CD14-positive monocyte (primary cell): ENCODE results near the gene TENT5C. TPM values are rescaled to one million over a fixed set of nuclear protein-coding genes. Genes with fewer than 3 reads are reported as not detected.

Source experiments
- DNase-seq, 3 donors: peaks; one replicate each; pipeline ENCODE4 v3.0.0-alpha.2; 2011 to 2022
- H2AFZ ChIP-seq: 2 replicates; pipeline ENCODE4 v1.6.0; 2012; ENCODE audit warnings: mild to moderate bottlenecking, low read depth, low read length, inconsistent platforms; ENCODE audit not compliant: insufficient read depth, poor library complexity, severe bottlenecking
- H3K27ac ChIP-seq, 2 donors: 1 replicate in 1 of 2; 2 replicates in 1 of 2; pipeline ENCODE4 v1.5.1; 2012 to 2013; ENCODE audit warnings: low read length in 2 of 2, control low read depth in 1 of 2, inconsistent platforms in 1 of 2, low read depth in 1 of 2, mild to moderate bottlenecking in 1 of 2
- H3K27me3 ChIP-seq, 2 donors: one replicate each; pipeline versions ENCODE4 v1.6.0 to v1.6.1; 2011 to 2013; ENCODE audit warnings: low read length in 2 of 2; ENCODE audit not compliant: control insufficient read depth in 2 of 2, insufficient read depth in 2 of 2
- H3K36me3 ChIP-seq, 2 donors: replicated peaks in 1 of 2; 1 replicate in 1 of 2; 2 replicates in 1 of 2; pipeline versions ENCODE4 v1.5.1 to v1.6.1; 2012 to 2013; ENCODE audit warnings: low read length in 2 of 2, control low read depth in 1 of 2, inconsistent platforms in 1 of 2, mild to moderate bottlenecking in 1 of 2; ENCODE audit not compliant: insufficient read depth in 2 of 2, control insufficient read depth in 1 of 2
- H3K4me1 ChIP-seq, 2 donors: 1 replicate in 1 of 2; 2 replicates in 1 of 2; pipeline versions ENCODE4 v1.5.1 to v1.6.1; 2012 to 2013; ENCODE audit warnings: low read length in 2 of 2, control low read depth in 1 of 2, inconsistent platforms in 1 of 2, mild to moderate bottlenecking in 1 of 2, moderate library complexity in 1 of 2; ENCODE audit not compliant: insufficient read depth in 2 of 2, control insufficient read depth in 1 of 2
- H3K4me2 ChIP-seq: replicated peaks from 2 replicates; pipeline ENCODE3; 2012; ENCODE audit warnings: low read length, moderate library complexity, mild to moderate bottlenecking; ENCODE audit not compliant: poor library complexity, severe bottlenecking; ENCODE audit errors: extremely low read depth
- H3K4me3 ChIP-seq, 3 experiments: fragments of 200-600 bp in 1 of 3; sonication (generic) in 1 of 3; replicated peaks in 1 of 3; 1 replicate in 2 of 3; 2 replicates in 1 of 3; pipeline ENCODE4 v1.5.1; 2011 to 2013; ENCODE audit warnings: low read length in 3 of 3, mild to moderate bottlenecking in 3 of 3, control low read depth in 2 of 3, low read depth in 2 of 3, inconsistent platforms in 1 of 3, moderate library complexity in 1 of 3
- H3K79me2 ChIP-seq: 2 replicates; pipeline ENCODE4 v1.6.0; 2012; ENCODE audit warnings: mild to moderate bottlenecking, control low read depth, inconsistent platforms, low read length, moderate library complexity; ENCODE audit not compliant: insufficient read depth
- H3K9ac ChIP-seq: 2 replicates; pipeline ENCODE4 v1.6.0; 2017; ENCODE audit warnings: low read length, mild to moderate bottlenecking; ENCODE audit not compliant: insufficient read depth, poor library complexity, severe bottlenecking
- H3K9me3 ChIP-seq, 2 donors: replicated peaks in 1 of 2; 1 replicate in 1 of 2; 2 replicates in 1 of 2; pipeline versions ENCODE4 v1.5.1 to v1.6.1; 2012 to 2013; ENCODE audit warnings: low read length in 2 of 2, control low read depth in 1 of 2; ENCODE audit not compliant: control insufficient read depth in 1 of 2, insufficient read depth in 1 of 2
- H4K20me1 ChIP-seq: 2 replicates; pipeline ENCODE4 v1.6.0; 2012; ENCODE audit warnings: mild to moderate bottlenecking, low read length, control low read depth, moderate library complexity; ENCODE audit not compliant: insufficient read depth
- H3K27ac Mint-ChIP-seq, 7 donors: one replicate each; pipeline ENCODE4 v1.8.0; 2020; ENCODE audit warnings: mild to moderate bottlenecking in 7 of 7, mixed read lengths in 7 of 7, moderate library complexity in 6 of 7, inconsistent platforms in 2 of 7
- H3K27me3 Mint-ChIP-seq, 3 donors: one replicate each; pipeline ENCODE4 v1.8.0; 2021 to 2022; ENCODE audit warnings: low read depth in 3 of 3, mild to moderate bottlenecking in 3 of 3, mixed read lengths in 3 of 3, moderate library complexity in 3 of 3, inconsistent platforms in 1 of 3
- H3K36me3 Mint-ChIP-seq, 2 donors: one replicate each; pipeline ENCODE4 v1.8.0; 2020; ENCODE audit warnings: mixed read lengths in 2 of 2, inconsistent platforms in 1 of 2, mild to moderate bottlenecking in 1 of 2
- H3K4me1 Mint-ChIP-seq: one replicate; pipeline ENCODE4 v1.8.0; 2020; ENCODE audit warnings: mild to moderate bottlenecking, mixed read lengths
- H3K4me3 Mint-ChIP-seq, 2 donors: one replicate each; pipeline ENCODE4 v1.8.0; 2020; ENCODE audit warnings: mild to moderate bottlenecking in 2 of 2, mixed read lengths in 2 of 2, moderate library complexity in 1 of 2
- H3K9me3 Mint-ChIP-seq, 7 donors: one replicate each; pipeline ENCODE4 v1.8.0; 2020 to 2022; ENCODE audit warnings: mixed read lengths in 7 of 7, mild to moderate bottlenecking in 6 of 7, moderate library complexity in 6 of 7, inconsistent platforms in 2 of 7
- CTCF ChIP-seq: fragments of 200-600 bp; IDR thresholded peaks from one replicate; pipeline ENCODE4 v1.8.0; 2022; ENCODE audit warnings: antibody characterized with exemption, mild to moderate bottlenecking
- WGBS: methylation state at CpG from one replicate; pipeline ENCODE4 v1.1.5; 2013; ENCODE audit warnings: missing lambda C conversion rate; ENCODE audit not compliant: insufficient coverage; 5-methylcytosine and 5-hydroxymethylcytosine counted together
- intact Hi-C, 2 donors: fragments of 100-400 bp; cut with micrococcal nuclease; formaldehyde crosslinking; loops; one replicate each; pipeline versions ENCODE4 v1.15.0 to v1.15.1; 2023
- polyA plus RNA-seq, 3 donors: library from polyadenylated mRNA; depleted of rRNA in 1 of 3; unstranded in 2 of 3; stranded (reverse) in 1 of 3; fragments of 300-500 nt in 2 of 3; fragments of >200 nt in 1 of 3; fragmentation: Illumina TruSeq in 2 of 3; gene quantifications; 1 replicate in 2 of 3; 2 replicates in 1 of 3; pipeline ENCODE4 v1.2.3, GENCODE V29; 2012 to 2021

The TENT5C gene
- polyA plus RNA-seq, 3 donors, result 0.17 to 0.69 (median 0.27) TPM

GRCh38 chr1:117621316-117621715, 15.5 kb downstream of the TENT5C start:
- H3K27ac Mint-ChIP-seq, result no peak overlapping the region
- H4K20me1 ChIP-seq, result no peaks in the 10 kb centered on the region
- DNase-seq, result no peak

GRCh38 chr1:117622726-117623125, 16.9 kb downstream of the TENT5C start:
- no peak for TF ChIP-seq CTCF
- no peaks in the 10 kb centered on the region for H3K27me3 ChIP-seq
- H3K9me3 ChIP-seq, result no peaks in the 10 kb centered on the region
- no peak overlapping the region for H3K4me3 ChIP-seq
- H2AFZ ChIP-seq, result no peak overlapping the region
- Mint-ChIP-seq H3K36me3 (no peaks in the 10 kb centered on the region), H3K9me3 (peaks cover 0 to 2% (median 0%) of the 10 kb centered on the region in 7 donors), H3K27me3 (peaks cover 0 to under 1% (median 0%) of the 10 kb centered on the region in 3 donors), H3K27ac (no peak overlapping the region), H3K4me3 (no peak overlapping the region), H3K4me1 (peaks cover 4% of the 10 kb centered on the region)
- no peak overlapping the region for H3K9ac ChIP-seq
- no peaks in the 10 kb centered on the region for H3K79me2 ChIP-seq
- WGBS, result 94% methylated on average over 13 of the region's 14 CpGs
- no peak for DNase-seq
- no peaks in the 10 kb centered on the region for H3K36me3 ChIP-seq
- H4K20me1 ChIP-seq, result no peaks in the 10 kb centered on the region
- no peak overlapping the region for H3K27ac ChIP-seq
- H3K4me1 ChIP-seq, result no peaks in the 10 kb centered on the region
- intact Hi-C loops, result no loop called here
- H3K4me2 ChIP-seq, result no peak overlapping the region

More at GRCh38 chr1:117621316-117621715, 15.5 kb downstream of the TENT5C start:
- Histone ChIP-seq H3K27me3 (no peaks in the 10 kb centered on the region), H3K79me2 (no peaks in the 10 kb centered on the region), H3K36me3 (no peaks in the 10 kb centered on the region), H3K4me2 (no peak overlapping the region), H3K27ac (no peak overlapping the region), H3K4me3 (no peak overlapping the region), H3K9ac (no peak overlapping the region), H3K9me3 (no peaks in the 10 kb centered on the region), H2AFZ (no peak overlapping the region), H3K4me1 (no peaks in the 10 kb centered on the region)
- Mint-ChIP-seq H3K9me3 (peaks cover 0 to 2% (median 0%) of the 10 kb centered on the region in 7 donors), H3K36me3 (no peaks in the 10 kb centered on the region), H3K4me3 (no peak overlapping the region), H3K27me3 (no peaks in the 10 kb centered on the region), H3K4me1 (peaks cover 4% of the 10 kb centered on the region)
- no peak for TF ChIP-seq CTCF
- intact Hi-C loops, result no loop called here
- 87% methylated on average over 2 of the region's 4 CpGs for WGBS
